GM21825 (cell line): ENCODE data around the gene A3GALT2.

Experiments
- ATAC-seq: cut with Tn5 transposase; IDR thresholded peaks from one replicate; pipeline ENCODE4 v1.9.1; 2021; ENCODE audit warnings: mild to moderate bottlenecking, moderate library complexity; ENCODE audit not compliant: unreplicated experiment

Gene A3GALT2

DNA sequence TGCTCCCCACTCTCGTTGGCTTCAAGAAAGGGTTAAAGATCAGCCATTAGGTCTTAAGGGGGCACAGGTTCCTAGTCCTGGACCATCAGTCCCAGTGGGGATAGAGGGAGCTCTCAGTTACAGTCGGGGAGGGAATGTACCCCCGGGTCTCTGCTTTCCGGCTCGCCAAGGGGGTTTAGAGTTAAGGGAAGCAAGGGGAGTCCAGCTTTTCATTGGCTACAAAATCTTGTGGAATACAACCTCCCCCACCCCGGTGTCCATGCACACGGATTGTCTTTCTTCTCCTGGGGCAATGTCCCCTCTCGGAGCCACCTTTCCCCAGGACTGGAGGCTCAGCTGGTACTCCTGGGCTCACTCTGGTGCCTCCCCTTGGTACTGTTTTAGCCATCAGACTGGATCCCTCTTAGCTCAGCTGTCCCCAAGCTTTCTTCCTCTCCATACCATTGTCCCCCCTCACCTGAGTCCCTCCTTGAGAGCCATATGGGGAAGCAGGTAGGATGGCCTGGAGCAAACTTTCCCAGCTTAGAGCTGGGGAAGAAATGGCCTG, at the start of gene A3GALT2:
A3GALT2 (minus strand) TSS at position 480 of the 547 bp plus-strand sequence; CDS start at position 480, 0 bp downstream.
- ATAC-seq = no peak

DNA sequence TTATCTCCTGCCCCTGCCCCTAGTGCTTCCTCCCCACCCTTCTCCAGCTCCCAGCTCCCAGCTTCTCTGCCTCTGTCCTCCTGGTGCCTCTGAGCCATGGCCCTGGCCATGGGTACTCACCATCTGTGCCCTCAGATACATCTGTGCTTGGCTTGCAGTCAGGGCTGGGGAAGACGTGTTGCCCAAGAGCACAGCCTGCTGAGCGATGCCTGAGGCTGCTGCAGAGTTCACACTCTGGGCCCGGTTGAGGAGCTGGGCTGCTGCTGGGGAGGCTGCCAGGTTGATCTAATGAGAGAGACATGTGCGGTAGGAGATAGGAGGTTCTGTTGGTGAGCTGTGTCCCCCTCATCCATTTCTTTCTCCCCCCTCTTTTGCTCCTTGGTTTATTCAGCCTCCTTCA, 49.4 kb upstream of the A3GALT2 start:
- ATAC-seq = no peak

DNA sequence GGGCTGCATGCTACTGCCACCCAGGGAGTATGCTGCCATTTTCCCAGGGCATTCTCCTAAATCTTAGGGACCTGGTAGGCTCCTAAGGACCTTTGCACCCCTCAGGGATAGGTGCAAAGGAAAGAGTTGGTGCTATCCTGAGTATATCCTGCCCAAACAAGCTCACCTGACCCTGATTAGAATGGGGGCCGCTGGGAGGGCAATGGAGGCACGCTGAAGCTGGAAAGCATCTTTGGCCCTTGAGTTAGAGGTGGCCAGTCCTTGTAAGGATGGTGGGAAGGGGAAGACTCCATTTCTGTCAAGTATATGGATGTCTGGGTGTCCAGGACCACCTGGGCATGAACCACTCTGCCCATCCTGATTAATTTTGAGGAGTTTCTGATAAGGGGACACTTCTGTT, 48.9 kb upstream of the A3GALT2 start:
- ATAC-seq = no peak

DNA sequence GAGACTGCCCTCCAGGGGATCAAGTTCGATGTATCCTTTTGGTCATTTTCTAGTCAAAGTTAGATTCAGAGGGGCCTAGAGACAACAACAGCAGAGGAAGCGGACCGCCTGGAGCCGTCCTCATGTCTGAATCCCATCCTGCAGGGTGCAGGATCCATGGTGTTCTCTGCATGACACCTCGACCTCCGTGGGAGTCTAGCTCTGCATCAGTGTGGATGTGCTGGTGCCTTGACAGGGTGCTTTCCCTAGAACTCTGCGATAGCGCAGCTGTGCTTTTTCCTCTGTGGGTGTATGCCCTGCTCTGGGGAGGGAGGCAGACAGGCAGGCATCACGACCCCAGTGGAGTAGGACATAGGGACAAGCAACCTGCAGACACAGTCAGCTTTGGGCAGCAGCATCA, 48.2 kb upstream of the A3GALT2 start:
- ATAC-seq = no peak

DNA sequence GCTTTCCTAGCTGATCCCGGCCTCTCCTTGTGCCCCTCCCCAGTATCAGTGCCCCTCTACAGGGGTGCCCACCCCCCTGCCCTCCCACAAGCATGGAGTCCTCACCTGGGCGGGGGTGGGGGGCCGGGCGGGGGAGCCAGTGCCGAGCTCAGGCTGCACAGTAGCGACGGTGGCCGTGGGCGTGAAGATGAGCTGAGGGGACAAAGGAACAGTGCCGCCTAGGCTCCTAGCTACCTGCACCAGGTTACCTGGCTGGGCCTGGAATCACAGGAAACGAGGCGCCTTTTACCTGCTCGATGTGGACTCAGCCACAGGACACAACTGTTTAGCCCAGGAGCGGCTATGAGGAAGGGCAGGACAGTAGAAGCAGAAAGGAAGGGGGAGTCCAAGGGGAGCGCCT, 47.5 kb upstream of the A3GALT2 start:
- no peak for ATAC-seq

DNA sequence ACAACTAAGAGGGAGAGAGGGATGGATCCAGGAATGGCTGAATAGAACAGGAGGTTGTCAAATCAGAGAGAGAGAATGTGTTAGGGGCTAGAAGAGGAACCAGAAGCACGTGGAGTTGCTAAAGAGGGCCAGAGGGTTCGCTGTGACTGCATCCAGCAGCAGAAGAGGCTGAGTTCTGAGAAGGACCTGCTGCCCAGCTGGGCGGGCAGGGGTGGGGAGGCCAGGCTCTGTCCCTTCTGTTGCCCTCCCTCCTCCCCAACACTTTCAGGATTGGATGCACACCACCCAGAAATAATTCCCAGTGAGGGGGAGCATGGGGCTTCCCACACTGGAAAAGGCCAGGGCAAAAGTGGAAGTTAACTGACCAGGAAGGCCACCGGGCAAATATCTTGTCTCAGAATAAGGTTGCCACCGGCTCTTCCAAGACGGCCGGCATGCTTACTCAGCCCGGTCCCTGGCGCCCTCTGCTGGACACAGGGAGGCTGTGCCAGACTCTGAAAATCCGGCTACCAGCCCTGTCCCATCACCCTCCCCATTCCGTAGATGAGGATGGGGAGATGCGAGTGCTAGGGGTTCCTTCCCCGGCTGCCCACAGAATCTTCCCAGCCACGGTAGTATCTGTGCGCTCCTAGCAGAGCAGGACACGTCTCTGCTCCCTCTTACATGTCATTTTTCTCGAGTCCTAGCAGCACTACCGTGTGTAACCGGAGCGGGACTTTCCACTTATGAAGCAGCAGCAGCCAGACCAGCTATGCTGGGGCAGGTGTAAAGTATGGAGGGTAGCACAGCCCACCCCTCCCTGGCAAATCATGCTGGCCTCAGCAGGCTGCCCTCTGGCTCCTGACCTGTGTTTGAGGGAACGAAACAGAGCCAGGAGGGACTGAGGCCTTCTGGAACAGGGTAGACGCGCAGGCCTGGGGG, 46.8 kb upstream of the A3GALT2 start:
- peak; percentile 50 for ATAC-seq

DNA sequence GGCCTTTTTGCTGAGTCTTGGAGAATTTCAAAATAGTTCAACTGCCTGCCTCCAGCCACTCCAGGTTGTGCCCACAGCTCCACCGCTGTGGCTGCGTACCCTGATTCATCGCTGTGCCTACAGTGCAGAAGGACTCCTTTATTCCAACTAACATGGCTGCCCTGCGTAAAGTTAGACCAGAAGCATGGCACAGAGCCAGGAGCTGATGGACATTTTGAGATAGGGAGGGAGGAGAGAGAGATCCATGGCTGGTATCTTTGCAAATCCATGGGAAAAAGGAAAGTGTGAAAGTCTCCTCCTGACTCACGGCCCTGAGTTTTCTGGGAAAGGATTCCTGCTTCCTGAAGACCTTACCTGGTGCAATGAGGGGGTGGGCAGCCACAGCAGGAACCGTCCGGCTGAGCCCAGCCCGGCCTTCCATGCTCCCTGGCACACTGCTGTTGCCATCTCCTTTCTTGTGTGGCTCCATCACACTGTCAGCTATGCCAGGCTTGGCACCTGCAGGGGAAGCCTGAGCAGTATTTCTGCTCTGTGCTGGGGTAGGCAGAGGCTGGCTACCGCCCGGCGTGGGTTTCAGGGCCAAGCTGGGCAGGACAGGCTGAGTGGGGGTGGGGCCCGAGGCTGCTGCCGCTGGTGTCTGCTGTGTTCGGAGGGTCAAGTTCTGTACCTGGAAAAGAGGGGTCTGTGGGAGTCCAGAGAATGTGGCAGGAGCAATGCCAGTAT, 46.0 kb upstream of the A3GALT2 start:
- ATAC-seq = no peak

DNA sequence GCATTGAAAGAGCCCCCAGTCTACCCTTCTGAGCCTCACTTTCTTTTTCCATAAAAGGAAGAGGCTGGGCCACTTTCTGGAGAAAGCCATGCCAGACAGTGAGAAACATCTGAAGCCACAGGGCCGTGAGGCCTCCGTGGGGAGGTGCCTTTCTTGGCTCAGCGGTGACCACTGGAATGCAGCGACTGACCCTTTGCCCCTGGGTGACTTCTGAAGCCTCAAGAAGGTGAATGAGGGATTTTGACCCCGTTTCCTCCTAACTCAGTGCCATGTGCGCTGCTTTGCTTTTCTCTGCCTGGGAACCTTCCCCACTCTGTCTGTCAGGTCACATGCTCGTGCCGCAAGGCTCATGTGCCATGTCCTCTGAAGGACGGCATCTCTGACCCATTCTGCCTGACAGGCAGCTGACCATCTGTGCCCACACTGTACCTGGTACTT, 44.7 kb upstream of the A3GALT2 start:
- ATAC-seq = no peak

DNA sequence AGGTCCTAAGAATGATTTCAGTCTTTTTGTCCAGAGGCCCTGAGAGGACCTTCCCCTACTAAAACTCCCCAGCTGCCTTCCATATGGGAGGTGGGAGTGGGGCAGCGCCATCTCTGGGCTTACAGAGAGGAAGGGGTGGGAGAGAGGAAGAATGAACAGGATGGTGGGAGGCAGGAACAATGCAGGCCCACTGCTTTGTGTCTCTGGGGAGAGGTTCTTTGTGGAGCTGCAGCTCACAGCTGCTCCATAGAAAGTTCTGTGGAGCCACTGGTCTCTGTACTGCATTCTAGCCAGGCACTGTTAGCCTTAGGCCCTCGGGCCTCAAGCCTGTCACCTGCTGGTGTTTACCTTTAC, 43.6 kb upstream of the A3GALT2 start:
- no peak for ATAC-seq

DNA sequence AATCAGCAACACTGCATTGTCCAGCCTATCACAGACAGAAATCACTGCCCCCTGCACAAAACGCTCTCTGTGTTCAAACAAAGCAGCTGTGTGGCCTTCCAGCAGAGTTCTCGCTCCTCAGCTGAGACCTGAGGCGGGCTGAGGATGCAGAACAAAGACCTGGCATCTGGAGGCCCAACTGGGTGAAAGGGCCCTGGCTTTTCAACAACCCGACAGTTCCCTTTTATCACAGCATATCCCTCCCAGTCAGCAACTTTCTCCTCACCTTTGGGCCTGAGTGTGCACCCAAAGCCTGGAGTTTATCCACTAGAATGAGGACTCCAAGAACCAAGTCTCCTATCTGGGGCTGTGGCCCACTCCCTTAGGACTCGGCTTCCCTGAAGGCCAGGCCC, 42.6 kb upstream of the A3GALT2 start:
- ATAC-seq = no peak

DNA sequence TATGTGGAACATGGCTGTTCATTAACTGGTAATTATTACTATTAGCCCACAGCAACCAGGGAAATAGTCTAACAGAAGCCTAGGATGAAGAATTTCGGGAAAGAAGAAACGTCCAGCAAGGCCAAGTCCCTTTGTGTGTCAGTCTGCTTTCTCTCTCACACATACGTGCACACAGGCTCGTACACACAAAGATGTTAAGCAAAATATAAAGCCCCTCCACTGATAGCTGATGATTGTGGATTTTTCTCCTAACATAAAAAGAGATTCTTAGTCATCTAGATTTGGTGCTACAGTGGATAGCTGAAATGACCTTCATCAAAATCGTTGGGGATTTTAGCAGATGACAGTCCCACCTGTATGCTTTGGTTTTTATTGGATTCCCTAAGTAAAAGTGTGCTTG, 42.1 kb upstream of the A3GALT2 start:
- no peak for ATAC-seq

DNA sequence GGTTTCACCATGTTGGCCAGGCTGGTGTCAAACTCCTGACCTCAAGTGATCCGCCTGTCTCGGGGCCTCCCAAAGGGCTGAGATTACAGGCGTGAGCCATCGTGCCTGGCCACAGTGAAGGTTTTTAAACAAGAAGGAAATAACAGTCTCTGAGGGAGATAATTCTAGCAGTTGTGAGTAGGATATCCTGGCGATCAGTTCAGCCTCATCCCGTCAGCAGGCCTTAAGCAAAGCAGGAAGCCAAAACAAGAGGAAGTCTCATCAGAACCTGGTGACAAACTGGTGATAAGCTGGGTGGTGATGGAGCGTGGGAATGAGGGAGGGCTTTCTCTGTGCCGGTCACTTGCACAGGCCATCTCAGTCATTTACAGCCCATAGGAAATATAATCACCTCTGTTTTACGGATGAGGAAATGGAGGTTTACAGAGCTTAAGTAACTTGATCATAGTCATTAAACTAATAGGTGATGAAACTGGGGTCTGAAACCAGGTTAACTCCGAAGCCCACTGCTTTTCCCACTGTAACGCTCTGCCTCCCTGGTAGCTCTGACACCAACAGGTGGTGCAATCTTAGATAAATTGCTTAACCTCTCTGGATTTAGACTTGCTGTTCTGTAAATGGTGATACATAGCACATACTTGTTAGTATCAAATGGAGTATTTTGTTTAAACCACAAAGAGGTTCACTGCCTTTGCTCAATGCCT, 40.8 kb upstream of the A3GALT2 start:
- ATAC-seq = no peak

DNA sequence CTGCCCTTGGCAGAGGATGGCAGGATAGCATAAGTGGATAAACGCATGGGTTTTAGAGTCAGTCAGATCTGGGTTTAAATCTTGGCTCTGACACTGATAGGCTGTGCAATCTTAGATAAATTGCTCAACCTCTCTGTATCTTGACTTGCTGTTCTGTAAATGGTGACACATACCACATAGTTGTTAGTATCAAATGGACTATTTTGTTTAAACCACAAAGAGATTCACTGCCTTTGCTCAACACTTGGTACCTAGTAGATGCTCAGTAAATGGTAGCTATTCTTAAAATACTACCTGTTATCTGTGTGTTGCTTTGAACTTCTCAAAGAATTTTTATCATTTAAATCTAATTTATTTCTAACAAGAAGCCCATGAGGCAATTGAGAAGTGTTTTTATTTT, 39.5 kb upstream of the A3GALT2 start:
- ATAC-seq = no peak

DNA sequence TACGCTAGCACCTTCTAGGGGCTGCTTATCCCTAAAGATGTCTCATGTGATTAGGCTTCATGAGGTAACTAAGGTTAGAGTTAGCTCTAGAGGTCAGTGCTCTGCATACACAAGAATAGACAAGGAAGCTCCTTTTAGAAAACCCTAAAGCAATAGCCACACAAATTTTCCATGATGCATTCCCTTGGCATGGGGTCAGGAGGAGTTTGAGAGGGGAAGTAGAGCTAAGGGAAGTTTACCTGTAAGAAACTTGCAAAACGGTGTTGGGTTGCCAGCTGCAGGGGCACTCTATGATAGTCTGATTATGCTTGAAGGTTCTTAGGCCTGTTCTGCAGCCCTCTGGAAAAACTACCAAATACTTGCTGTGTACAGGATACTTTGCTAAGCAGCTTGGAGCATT, 39.0 kb upstream of the A3GALT2 start:
- no peak for ATAC-seq

DNA sequence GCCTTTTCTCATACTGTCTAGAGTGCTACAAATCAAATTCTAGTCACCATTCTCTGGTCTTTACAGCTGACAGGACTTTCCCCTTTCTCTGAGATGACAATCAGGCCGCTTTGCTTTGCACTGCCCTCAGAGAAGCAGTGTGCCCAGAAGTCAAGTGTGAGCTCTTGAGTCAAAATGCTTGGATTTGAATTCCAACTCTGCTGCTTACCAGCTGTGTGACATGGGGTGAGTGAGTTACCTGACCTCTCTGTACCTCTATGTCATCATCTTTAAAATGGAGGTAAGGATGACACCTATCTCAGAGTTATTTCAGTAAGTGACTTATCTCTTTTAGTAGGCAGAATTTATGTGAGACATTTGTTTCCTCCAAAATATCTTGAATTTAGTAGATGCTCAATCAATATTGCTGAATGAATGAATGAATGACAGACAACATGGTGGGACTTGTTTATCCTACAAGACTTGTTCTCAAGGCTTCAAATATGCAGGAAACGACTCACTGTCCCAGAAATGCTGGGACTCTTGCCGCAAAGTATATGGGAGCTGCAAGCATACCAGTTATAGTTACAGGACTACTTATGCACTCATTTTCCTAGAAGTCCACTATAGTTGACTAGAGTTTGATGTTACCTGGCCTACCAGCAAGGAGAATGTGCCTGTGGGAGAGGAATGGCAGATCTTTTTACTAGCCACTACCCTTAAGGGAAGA, 38.1 kb upstream of the A3GALT2 start:
- ATAC-seq = no peak

DNA sequence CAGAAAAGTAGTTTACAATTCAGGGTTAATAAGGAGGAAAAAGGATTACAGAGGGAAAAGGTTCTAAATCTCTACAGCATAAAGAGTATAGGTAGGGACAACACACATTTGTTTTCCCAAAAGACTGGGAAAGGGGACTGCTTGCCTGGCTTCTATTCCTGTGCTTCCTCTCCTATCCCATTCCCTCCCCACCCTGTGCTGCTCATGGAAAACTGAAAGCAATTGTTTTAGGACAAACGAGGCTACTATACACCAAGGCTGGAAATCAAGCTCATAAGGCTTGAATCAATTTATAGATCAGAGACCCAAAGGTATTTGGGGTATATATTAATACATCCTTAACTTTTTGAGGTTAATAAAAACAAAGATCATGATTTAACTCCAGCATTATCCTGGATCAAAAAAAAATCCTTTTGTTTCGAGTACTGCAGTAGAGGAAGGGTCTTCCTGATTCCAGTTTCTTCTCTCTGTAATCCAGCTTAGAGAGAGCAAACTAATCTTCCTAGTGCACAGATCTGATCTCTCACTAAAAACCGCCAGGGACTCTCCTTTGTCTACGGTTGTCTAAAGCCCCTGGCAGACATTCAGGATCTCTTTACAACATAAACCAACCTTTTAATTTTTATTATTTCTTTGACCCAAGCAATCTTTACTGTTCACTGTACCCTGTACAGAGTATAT, 37.4 kb upstream of the A3GALT2 start:
- no peak for ATAC-seq

DNA sequence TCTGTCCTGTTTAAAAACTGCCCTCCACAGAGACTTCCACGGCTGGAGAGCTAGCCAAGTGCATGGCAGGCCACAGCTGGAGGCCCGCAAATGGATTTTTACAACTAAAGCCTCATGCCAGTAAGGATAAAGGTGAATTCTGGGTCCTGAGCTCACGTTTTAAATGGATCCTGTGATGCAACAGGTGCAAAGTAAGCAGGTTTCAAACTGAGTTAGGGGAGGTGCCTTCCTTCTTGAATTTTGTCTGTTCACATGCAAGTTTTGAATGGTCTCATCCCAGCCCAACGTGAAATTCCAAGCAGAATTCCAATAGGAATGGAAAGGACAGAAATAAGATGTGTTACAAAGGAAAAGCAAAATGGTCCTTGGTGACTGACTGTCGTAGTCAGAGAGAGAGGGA, 36.2 kb upstream of the A3GALT2 start:
- no peak for ATAC-seq

DNA sequence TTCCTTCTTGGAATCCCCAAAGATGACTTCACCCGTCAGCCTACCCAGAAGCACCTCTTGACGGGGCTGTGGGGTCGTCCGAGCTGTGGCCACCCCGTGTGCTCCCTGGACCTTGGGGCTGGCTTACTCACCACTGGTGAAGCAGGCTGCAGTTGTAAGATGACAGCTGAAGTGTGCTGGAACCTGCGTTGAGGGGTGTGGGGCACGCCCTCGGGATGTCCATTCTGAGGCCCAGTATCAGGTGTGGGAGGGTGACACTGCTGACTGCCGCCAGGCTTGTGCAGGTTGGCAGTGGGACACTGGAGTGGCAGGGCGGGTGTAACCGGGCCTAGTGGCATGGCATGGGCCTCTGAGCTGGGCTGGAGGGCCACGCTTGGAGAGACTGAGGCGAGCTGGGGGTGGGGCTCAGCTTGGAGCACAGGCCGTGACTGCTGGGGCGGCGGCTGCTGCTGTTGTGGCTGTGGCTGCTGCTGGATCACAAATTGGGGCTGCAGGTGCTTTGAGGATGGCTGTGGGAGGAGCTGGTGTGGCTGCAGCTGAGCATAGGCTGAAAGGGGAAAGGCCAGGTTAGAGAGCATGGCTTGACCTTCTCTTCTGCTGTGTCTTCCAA, 33.9 kb upstream of the A3GALT2 start:
- ATAC-seq = no peak

DNA sequence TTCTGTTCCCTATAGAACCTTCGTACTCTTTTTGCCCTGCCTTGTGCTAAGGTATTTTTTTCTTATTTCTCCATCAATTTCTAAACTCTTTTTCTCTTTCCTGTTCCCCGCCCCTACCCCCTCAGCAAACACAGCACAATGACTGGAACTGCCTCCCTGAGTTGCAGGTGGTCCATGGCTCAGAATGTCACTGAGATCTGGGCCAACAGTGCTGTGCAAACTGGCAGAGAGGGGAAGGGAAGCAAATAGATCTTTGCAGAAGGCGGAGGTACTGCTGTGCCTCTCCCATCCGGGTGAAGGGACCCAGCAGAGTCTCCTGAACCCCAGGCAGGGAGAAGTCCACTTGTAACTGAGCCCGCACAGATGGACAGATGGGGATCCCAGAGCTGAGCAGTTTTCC, 32.6 kb upstream of the A3GALT2 start:
- ATAC-seq = no peak

DNA sequence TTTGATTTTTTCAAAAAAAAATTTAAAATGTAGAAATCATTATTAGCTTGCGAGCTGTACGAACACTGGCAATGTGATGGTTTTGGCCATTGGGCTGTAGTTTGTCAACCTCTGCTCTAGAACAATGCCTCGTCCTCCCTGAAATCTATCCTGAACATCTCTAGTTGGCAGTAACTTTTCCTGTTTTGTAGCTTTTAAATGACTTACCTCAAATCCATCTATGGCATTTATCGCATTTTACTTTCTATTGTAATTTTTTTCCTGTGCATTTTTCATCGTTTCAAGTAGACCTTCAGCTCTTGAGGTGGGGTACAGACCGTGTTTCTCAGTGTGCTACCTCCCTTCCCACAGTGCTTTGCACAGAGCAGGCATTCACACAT, 30.4 kb upstream of the A3GALT2 start:
- no peak for ATAC-seq
